Measurements from ENCODE around the gene CABLES1.
"Not testable (repeated sequence)": the region's sequence is repeated elsewhere in the genome, so short reads cannot be mapped to it uniquely, and the experiment has no call there.

Gene CABLES1

DNA sequence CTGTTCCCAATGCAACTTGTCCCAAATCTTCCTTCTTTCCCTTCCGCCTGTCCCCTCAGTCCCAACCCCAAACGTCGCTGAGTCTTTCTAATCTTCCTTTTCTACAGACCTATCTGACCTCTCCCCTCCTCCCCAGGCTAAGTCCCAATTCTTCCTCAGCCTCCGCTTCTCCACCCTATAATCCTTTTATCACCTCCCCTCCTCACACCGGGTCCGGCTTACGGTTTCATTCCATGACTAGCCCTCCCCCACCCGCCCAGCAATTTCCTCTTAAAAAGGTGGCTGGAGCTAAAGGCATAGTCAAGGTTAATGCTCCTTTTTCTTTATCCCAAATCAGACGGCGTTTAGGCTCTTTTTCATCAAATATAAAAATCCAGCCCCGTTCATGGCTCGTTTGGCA lies 150.3 kb downstream of the CABLES1 start:
- DNase-seq (ENCODE audit: low read depth, low spot score): not testable (repeated sequence)

- no peak for DNase-seq (ENCODE audit: low read depth, low spot score)
Measured at GRCh38 chr18:23291456-23292205, 156.3 kb downstream of the CABLES1 start.

DNA sequence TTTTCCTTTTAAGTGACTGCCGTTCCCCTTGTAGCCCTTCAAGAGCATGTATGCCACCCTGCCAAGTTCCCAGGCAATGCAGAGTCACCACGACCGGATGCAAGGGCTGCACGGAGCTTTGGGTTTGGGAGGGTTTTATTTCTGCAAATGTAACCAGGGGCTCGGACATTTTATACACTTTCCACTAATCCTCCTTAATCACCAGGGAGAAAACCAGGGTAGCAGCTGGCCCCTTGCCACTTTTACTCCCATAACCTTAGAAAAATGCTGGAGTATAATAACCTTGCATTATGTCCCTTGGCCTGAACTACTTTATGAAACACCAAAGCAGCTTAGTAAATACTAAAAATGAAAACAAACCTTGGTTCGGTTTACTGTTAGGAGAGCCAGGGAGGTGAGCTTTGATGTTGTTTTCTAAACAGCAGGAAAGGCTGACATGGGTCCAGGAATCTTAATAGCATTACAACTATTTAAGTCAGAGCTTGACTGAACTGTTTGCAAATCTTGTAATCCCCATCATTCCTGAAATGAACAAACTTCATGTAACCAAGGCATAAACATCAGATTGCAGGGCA lies 165.0 kb downstream of the CABLES1 start:
- DNase-seq (ENCODE audit: low read depth, low spot score): no peak

DNA sequence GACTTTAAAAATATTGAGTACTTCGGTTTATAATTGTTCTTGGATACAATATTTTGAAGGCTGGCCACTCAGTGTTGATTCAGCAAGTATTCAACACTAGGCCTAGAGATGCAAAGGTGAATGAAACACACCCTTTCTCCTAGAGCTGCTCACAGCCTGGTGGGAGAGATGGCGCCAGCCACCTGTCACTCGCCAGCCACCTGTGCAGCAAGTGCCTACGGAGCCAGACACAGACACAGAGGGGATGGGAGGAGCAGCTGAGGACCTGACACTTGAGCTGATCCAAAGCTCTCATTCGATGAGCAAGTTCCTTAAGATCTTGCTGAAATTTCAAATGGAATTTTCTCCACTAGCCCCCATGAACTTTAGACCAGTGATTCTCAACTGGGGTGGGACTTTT lies 166.7 kb downstream of the CABLES1 start:
- DNase-seq (ENCODE audit: low read depth, low spot score): no peak

DNA sequence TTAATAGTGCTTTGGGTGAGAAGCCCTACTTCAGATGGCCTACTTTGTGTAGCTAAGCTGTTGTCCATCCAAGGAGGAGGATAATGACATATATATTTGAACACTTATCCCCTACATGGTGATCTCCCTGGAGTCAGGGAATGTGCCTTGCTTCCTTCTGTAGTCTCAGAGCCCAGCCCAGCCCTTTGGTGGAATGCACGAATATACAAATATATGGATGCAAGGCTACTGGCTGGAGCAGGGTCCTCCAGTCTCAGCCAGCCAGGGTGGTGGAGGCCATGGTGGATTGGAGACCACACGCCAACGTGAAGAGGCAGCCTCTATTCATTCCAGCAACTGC lies 167.2 kb downstream of the CABLES1 start:
- DNase-seq (ENCODE audit: low read depth, low spot score): no peak

- DNase-seq (ENCODE audit: low read depth, low spot score): no peak
Measured at GRCh38 chr18:23302851-23303527, 167.7 kb downstream of the CABLES1 start.

- no peak for DNase-seq (ENCODE audit: low read depth, low spot score)
Measured at GRCh38 chr18:23306822-23307221, 171.5 kb downstream of the CABLES1 start.

- no peak for DNase-seq (ENCODE audit: low read depth, low spot score)
Measured at GRCh38 chr18:23307567-23308295, 172.4 kb downstream of the CABLES1 start.
